Fibroblast of villous mesenchyme (primary cell): ENCODE results near the gene SPINK8. TPM values are rescaled to one million over a fixed set of nuclear protein-coding genes. Genes with fewer than 3 reads are reported as not detected.

Source experiments
- DNase-seq: peaks from one replicate; pipeline ENCODE4 v3.0.0-alpha.2; 2010; ENCODE audit warnings: low read depth
- H3K4me3 ChIP-seq: 2 replicates; pipeline ENCODE4 v1.5.1; 2011; ENCODE audit warnings: low read depth, mild to moderate bottlenecking, low read length
- total RNA-seq: library from RNA; depleted of rRNA; stranded (reverse); fragments of >200 nt; gene quantifications from 2 replicates; pipeline ENCODE4 v1.2.3, GENCODE V29; 2012
- TF ChIP-seq, protein P1 (sequence below): IDR thresholded peaks from 2 replicates; pipeline ENCODE4 v1.5.1; 2012; ENCODE audit warnings: low read depth, mild to moderate bottlenecking, low read length; ENCODE audit not compliant: insufficient read depth

SPINK8 gene
- total RNA-seq, 1 donor, result not detected

DNA sequence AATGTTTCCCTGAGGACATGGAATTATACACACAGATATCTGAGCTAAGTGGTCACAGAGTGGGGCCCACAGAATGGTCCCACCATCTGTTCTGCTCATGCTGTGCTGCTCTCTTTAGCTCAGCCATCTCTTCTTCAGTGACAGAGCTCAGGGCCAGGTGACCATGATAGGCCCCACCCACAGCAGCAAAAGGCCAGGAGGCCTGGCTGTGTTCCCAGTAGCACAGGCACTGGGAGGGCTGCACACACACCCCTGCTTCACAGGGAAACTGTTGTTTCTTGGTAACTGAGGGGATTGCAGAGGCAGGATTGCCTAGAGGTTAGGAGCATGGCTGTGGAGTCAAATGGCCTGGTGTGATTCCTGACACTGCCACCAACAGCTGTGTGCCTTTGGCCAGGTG lies 33.7 kb upstream of the SPINK8 start:
- DNase-seq, result no peak
- TF ChIP-seq, protein P1, sequence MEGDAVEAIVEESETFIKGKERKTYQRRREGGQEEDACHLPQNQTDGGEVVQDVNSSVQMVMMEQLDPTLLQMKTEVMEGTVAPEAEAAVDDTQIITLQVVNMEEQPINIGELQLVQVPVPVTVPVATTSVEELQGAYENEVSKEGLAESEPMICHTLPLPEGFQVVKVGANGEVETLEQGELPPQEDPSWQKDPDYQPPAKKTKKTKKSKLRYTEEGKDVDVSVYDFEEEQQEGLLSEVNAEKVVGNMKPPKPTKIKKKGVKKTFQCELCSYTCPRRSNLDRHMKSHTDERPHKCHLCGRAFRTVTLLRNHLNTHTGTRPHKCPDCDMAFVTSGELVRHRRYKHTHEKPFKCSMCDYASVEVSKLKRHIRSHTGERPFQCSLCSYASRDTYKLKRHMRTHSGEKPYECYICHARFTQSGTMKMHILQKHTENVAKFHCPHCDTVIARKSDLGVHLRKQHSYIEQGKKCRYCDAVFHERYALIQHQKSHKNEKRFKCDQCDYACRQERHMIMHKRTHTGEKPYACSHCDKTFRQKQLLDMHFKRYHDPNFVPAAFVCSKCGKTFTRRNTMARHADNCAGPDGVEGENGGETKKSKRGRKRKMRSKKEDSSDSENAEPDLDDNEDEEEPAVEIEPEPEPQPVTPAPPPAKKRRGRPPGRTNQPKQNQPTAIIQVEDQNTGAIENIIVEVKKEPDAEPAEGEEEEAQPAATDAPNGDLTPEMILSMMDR, result no peak
- no peak overlapping the region for H3K4me3 ChIP-seq

DNA sequence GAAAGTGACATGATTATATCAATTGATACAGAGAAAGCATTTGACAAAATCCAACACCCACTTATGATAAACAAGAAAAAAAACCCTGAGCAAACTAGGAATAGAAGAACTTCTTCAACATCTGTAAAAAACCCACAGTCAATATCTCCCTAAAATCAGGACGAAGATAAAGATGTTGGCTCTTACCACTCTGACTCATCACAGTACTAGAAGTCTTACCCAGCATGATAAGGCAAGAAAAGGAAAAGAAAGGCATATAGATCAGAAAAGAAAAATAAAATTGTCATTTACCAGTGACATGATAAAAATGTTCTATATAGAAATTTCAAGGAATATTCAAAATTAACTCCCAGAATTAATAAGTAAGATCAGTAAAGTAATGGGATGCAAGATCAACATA lies 31.4 kb upstream of the SPINK8 start:
- no peak overlapping the region for H3K4me3 ChIP-seq
- no peak for DNase-seq

GRCh38 chr3:48361928-48362327 lies 28.5 kb upstream of the SPINK8 start:
- DNase-seq, result no peak
- TF ChIP-seq, protein P1, result no peak
- no peak overlapping the region for H3K4me3 ChIP-seq

More for the DNA sequence above, 31.4 kb upstream of the SPINK8 start:
- TF ChIP-seq, protein P1, result no peak

GRCh38 chr3:48356419-48356818 lies 23.0 kb upstream of the SPINK8 start:
- TF ChIP-seq, protein P1, result no peak
- no peak overlapping the region for H3K4me3 ChIP-seq
- no peak for DNase-seq

GRCh38 chr3:48353987-48354386 lies 20.5 kb upstream of the SPINK8 start:
- TF ChIP-seq, protein P1, result no peak
- no peak for DNase-seq
- H3K4me3 ChIP-seq, result no peak overlapping the region

GRCh38 chr3:48352546-48352945 lies 19.1 kb upstream of the SPINK8 start:
- no peak overlapping the region for H3K4me3 ChIP-seq
- DNase-seq, result no peak

GRCh38 chr3:48347500-48347899 lies 14.0 kb upstream of the SPINK8 start:
- no peak overlapping the region for H3K4me3 ChIP-seq
- DNase-seq, result no peak
- TF ChIP-seq, protein P1, result no peak

More at GRCh38 chr3:48352546-48352945, 19.1 kb upstream of the SPINK8 start:
- TF ChIP-seq, protein P1, result no peak
